Measurements from ENCODE around the gene ADAM10.
"Not testable (repeated sequence)": the region's sequence is repeated elsewhere in the genome, so short reads cannot be mapped to it uniquely, and the experiment has no call there.

Gene ADAM10

DNA sequence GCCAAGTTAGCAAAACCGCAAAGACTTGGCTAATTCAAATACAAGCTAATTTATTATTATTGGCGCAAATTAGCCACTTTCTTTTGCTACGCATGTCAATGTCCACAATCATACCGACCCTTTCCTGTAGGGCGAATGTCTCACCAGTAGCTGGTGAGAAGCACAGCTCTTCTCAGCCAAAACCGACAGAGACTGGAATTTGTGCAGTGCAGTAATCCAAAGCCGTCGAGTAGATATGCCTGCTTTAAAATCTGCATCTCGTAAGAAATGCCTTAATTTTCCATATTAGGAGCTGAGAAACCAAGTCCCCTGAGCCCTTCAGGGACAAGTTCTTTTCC, 21.0 kb upstream of the ADAM10 start:
- DNase-seq (ENCODE audit: low read depth in 1 of 2, low spot score in 1 of 2): peak in 1 of 2 experiments; percentile 53
- H3K27me3 ChIP-seq (ENCODE audit: insufficient read depth, poor library complexity, severe bottlenecking): no peaks in the 10 kb centered on the region
- H3K4me3 ChIP-seq (replicated peaks; ENCODE audit: insufficient read depth, low read length): peak overlapping the region; percentile 79
- TF ChIP-seq POLR2AphosphoS5 (IDR thresholded peaks at IDR 0.05; ENCODE audit: low read depth) (no peak), SPI1 (IDR thresholded peaks at IDR 0.05; ENCODE audit: borderline replicate concordance, low read depth) (no peak), GABPA (IDR thresholded peaks at IDR 0.05; ENCODE audit: low read depth) (no peak)
- H3K27ac ChIP-seq (replicated peaks): peak overlapping the region; percentile 84

DNA sequence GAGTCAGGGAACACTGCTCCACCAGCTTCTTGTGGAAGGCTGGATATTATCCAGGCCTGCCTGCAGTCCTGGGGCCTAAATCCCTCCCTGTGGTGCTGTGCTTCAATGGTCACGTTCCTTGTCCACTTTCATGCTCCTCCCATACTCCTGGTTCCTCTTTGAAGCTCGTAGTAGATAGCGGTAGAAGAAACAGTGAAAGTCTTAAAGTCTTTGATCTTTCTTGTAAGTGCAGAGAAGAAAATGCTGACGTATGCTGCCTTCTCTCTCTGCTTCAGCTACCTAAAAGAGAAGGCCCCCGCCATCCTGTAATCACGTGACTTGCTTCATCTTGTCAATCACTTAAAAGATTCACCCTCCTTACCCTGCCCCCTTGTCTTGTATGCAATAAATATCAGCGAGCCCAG, 19.1 kb upstream of the ADAM10 start:
- DNase-seq (ENCODE audit: low read depth in 1 of 2, low spot score in 1 of 2); H3K4me3 ChIP-seq (replicated peaks; ENCODE audit: insufficient read depth, low read length); H3K27me3 ChIP-seq (ENCODE audit: insufficient read depth, poor library complexity, severe bottlenecking); H3K27ac ChIP-seq (replicated peaks): not testable (repeated sequence)

DNA sequence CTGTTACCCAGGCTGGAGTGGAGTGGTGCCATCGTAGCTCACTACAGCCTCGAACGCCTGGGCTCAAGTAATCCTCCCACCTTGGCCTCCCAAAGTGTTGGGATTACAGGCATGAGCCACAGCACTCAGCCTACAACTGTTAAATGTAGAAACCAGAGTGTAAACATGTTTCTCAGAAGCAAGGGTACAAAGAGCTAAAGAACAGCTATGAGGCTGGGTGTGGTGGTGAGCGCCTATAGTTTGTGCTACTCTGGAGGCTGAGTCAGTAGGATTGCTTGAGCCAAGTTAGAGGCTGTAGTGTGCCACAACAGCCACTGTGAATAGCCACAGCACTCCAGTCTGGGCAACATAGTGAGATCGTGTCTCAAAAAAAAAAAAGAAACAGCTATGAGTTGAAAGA, 16.8 kb upstream of the ADAM10 start:
- H3K27ac ChIP-seq (replicated peaks): no peak overlapping the region
- no peak for DNase-seq (ENCODE audit: low read depth in 1 of 2, low spot score in 1 of 2)
- H3K4me3 ChIP-seq (replicated peaks; ENCODE audit: insufficient read depth, low read length): no peak overlapping the region
- TF ChIP-seq GABPA (IDR thresholded peaks at IDR 0.05; ENCODE audit: low read depth) (no peak), SPI1 (IDR thresholded peaks at IDR 0.05; ENCODE audit: borderline replicate concordance, low read depth) (no peak), POLR2AphosphoS5 (IDR thresholded peaks at IDR 0.05; ENCODE audit: low read depth) (no peak)
- TF ChIP-seq, protein P1, sequence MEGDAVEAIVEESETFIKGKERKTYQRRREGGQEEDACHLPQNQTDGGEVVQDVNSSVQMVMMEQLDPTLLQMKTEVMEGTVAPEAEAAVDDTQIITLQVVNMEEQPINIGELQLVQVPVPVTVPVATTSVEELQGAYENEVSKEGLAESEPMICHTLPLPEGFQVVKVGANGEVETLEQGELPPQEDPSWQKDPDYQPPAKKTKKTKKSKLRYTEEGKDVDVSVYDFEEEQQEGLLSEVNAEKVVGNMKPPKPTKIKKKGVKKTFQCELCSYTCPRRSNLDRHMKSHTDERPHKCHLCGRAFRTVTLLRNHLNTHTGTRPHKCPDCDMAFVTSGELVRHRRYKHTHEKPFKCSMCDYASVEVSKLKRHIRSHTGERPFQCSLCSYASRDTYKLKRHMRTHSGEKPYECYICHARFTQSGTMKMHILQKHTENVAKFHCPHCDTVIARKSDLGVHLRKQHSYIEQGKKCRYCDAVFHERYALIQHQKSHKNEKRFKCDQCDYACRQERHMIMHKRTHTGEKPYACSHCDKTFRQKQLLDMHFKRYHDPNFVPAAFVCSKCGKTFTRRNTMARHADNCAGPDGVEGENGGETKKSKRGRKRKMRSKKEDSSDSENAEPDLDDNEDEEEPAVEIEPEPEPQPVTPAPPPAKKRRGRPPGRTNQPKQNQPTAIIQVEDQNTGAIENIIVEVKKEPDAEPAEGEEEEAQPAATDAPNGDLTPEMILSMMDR (IDR thresholded peaks at IDR 0.05; ENCODE audit: insufficient read depth, low read length): no peak
- TF ChIP-seq, protein P2, sequence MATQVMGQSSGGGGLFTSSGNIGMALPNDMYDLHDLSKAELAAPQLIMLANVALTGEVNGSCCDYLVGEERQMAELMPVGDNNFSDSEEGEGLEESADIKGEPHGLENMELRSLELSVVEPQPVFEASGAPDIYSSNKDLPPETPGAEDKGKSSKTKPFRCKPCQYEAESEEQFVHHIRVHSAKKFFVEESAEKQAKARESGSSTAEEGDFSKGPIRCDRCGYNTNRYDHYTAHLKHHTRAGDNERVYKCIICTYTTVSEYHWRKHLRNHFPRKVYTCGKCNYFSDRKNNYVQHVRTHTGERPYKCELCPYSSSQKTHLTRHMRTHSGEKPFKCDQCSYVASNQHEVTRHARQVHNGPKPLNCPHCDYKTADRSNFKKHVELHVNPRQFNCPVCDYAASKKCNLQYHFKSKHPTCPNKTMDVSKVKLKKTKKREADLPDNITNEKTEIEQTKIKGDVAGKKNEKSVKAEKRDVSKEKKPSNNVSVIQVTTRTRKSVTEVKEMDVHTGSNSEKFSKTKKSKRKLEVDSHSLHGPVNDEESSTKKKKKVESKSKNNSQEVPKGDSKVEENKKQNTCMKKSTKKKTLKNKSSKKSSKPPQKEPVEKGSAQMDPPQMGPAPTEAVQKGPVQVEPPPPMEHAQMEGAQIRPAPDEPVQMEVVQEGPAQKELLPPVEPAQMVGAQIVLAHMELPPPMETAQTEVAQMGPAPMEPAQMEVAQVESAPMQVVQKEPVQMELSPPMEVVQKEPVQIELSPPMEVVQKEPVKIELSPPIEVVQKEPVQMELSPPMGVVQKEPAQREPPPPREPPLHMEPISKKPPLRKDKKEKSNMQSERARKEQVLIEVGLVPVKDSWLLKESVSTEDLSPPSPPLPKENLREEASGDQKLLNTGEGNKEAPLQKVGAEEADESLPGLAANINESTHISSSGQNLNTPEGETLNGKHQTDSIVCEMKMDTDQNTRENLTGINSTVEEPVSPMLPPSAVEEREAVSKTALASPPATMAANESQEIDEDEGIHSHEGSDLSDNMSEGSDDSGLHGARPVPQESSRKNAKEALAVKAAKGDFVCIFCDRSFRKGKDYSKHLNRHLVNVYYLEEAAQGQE (IDR thresholded peaks at IDR 0.05; ENCODE audit: insufficient replicate concordance, low read depth): no peak
- H3K27me3 ChIP-seq (ENCODE audit: insufficient read depth, poor library complexity, severe bottlenecking): no peaks in the 10 kb centered on the region

DNA sequence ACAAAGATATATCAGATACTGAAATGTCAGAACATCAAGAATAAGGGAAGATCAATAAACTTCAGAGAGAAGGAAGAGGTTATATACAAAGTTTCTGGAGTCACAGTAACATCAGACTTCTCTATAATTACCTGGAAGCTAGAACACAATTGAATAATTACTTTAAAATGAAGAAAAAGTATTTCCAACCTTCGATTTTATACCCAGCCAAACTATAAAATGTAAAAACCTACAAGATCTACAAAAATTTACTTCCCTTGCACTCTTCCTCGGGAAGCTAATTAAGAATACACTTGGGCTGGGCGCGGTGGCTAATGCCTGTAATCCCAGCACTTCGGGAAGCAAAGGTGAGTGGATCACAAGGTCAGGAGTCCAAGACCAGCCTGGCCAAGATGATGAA, 15.0 kb upstream of the ADAM10 start:
- no peak overlapping the region for H3K4me3 ChIP-seq (replicated peaks; ENCODE audit: insufficient read depth, low read length)
- no peaks in the 10 kb centered on the region for H3K27me3 ChIP-seq (ENCODE audit: insufficient read depth, poor library complexity, severe bottlenecking)
- no peak overlapping the region for H3K27ac ChIP-seq (replicated peaks)
- no peak for TF ChIP-seq SPI1 (IDR thresholded peaks at IDR 0.05; ENCODE audit: borderline replicate concordance, low read depth)
- TF ChIP-seq GABPA (IDR thresholded peaks at IDR 0.05; ENCODE audit: low read depth): no peak
- TF ChIP-seq, protein P1 (IDR thresholded peaks at IDR 0.05; ENCODE audit: insufficient read depth, low read length): no peak
- TF ChIP-seq POLR2AphosphoS5 (IDR thresholded peaks at IDR 0.05; ENCODE audit: low read depth): no peak
- TF ChIP-seq, protein P2 (IDR thresholded peaks at IDR 0.05; ENCODE audit: insufficient replicate concordance, low read depth): no peak
- no peak for DNase-seq (ENCODE audit: low read depth in 1 of 2, low spot score in 1 of 2)

DNA sequence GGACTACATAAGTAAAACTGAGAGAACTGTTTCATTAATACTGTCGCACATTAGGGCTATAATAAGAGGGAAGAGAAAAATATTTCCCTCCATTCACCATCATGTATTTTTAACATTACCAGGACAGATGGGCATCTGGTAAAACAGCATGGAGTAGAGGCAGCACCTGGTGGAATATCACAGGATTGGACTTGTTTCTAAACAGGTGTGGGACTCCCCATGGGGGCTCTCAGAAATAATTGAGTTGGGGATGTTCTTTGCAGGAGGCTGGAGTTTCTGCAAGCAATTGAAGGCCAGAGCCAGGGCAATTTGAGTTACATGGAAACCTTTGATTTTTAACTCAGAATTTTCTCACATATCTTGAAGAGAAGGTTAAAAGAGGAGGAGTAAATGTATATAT, 13.2 kb upstream of the ADAM10 start:
- no peak for TF ChIP-seq POLR2AphosphoS5 (IDR thresholded peaks at IDR 0.05; ENCODE audit: low read depth)
- no peak for TF ChIP-seq GABPA (IDR thresholded peaks at IDR 0.05; ENCODE audit: low read depth)
- TF ChIP-seq, protein P1 (IDR thresholded peaks at IDR 0.05; ENCODE audit: insufficient read depth, low read length): no peak
- TF ChIP-seq, protein P2 (IDR thresholded peaks at IDR 0.05; ENCODE audit: insufficient replicate concordance, low read depth): no peak
- Histone ChIP-seq H3K4me3 (replicated peaks; ENCODE audit: insufficient read depth, low read length) (no peak overlapping the region), H3K27me3 (ENCODE audit: insufficient read depth, poor library complexity, severe bottlenecking) (no peaks in the 10 kb centered on the region), H3K27ac (replicated peaks) (no peak overlapping the region)
- DNase-seq (ENCODE audit: low read depth in 1 of 2, low spot score in 1 of 2): no peak

Measured in HL-60 (cell line).